DMS 273 (cell line): ENCODE data around the gene RAI14.

ENCODE experiments used
- DNase-seq: peaks from one replicate; lab custom pipeline; 2025; ENCODE audit not compliant: unreplicated experiment; lab: John Stamatoyannopoulos, UW

The RAI14 gene

DNA sequence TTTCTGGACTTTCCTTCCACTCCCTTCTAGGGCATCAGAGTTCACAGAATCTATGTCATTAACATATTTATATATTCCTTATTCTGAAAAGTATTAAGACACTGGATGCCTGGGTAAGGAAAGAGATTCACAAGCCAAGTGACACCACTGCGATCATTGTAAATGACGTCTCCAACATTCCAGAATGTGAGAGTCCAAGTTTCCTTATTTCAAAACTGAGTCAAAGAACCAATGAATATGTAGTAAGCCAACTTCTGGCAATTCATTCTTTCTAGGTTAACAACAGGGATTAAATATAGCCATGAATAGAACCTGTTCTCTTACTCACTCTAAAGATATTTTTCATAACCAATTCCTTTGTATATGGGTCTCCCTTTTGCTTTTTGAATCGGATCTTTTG lies 18.1 kb downstream of the RAI14 start:
- no peak for DNase-seq

GRCh38 chr5:34675857-34676256 lies 19.7 kb downstream of the RAI14 start:
- no peak for DNase-seq

DNA sequence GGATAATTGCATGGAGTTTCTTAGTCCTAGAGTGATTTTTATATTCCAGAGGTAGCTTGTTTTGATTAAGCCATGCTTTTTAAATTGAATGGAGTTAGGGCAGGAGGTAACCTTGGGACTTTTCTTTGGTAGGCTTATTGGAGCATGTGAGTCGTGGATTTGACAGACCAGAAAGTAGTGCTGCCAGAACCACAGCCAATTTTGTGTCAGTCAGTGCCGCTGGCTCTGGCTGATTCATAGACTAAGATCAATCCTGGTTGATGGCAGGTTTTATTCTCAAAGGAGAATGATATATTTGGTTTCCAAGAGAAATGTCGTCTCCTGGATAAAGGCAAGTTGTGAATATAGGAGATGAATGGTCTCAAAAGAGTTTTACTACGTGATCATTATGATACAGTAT lies 20.3 kb downstream of the RAI14 start:
- no peak for DNase-seq

DNA sequence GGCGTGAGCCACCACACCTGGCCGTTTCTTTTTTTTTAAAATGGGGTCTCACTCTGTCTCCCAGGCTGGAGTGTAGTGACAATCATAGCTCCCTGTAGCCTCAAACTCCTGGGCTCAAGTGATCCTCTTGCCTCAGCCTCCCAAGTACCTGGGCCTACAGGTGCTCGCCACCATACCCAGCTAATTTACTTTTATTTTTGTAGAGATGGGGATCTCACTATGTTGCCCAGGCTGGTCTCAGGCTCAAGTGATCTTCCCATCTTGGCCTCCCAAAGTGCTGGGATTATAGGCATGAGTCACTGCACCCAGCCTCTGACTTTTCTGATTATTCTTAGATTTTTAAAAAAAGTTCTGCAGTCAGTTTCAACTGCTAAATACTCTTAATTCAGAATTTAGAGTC lies 21.3 kb downstream of the RAI14 start:
- no peak for DNase-seq

GRCh38 chr5:34680896-34681295 lies 24.8 kb downstream of the RAI14 start:
- no peak for DNase-seq

DNA sequence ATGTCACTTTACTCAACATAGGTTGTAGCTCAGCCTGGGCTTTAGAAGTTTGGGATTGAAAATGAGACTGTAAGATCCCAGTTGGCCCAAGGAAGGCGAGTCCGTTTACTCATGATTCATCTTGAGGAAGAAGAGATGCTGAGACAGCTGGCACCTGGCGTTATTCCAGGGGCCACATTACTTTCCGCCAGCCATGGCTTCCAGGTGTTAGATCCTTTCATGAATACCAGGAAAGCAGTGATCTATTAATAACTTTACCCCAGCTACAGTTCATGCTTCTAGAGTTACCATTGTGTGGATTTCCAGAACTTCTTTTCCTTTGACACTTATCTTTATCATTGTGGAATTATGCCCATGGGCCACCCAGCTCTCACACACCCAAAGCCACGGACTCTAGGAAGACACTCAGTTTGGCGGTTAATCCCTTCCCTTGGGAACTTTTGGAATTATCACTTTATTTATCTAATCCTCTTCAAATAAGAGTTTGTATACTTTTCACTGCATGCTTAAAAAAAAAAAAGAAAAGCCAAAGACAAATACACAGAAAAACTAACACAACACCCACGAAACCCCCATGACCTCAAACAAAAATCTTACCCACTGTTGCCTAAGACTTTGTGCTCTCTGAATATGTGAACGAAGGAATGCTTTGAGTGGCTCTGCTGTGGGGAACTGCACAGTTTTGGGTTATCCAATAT lies 26.9 kb downstream of the RAI14 start:
- DNase-seq, result peak; percentile 62

GRCh38 chr5:34684281-34684979 lies 28.3 kb downstream of the RAI14 start:
- DNase-seq, result peak; percentile 72

DNA sequence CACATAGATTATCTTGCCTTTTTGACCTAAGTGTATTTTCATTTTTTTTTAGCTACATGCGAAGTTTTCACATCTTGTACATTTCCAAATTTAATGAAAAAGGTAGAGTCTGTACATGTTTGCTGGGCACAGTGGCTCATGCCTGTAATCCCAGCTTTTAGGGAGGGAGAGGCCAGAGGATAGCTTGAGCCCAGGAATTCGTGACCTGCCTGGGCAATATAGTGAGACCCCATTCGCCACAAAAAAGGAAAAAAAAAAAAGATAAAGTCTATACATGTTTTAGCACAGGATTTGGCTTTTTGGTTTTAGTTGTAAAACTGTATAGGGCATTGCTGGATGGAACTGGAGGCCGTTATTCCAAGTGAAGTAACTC lies 28.8 kb downstream of the RAI14 start:
- DNase-seq, result no peak

GRCh38 chr5:34685485-34686165 lies 29.5 kb downstream of the RAI14 start:
- no peak for DNase-seq

DNA sequence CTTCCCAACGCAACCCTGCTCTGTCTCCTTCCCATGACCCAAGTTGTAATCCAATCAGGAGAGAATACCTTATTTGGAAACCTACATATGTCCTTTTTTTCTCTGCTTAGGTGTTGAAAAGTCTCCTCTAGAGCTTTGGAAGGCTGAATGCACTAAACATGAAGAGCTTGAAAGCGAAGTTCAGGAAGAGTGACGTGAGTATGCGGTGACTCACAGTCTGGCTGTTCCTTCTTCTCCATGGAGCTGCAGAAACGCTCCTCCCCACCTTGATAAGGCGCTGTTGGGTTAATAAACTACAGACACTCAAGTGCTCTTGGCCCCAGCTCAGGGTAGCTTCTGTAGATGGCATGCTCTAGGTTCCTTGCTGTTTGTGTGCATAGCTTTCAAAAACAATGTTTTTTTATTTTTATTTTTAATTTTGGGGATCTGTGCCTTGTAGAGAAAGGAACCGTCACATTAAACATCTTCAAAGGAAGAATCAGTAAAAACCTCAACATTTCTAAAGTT lies 30.7 kb downstream of the RAI14 start:
- no peak for DNase-seq

GRCh38 chr5:34687269-34688011 lies 31.3 kb downstream of the RAI14 start:
- DNase-seq, result no peak

DNA sequence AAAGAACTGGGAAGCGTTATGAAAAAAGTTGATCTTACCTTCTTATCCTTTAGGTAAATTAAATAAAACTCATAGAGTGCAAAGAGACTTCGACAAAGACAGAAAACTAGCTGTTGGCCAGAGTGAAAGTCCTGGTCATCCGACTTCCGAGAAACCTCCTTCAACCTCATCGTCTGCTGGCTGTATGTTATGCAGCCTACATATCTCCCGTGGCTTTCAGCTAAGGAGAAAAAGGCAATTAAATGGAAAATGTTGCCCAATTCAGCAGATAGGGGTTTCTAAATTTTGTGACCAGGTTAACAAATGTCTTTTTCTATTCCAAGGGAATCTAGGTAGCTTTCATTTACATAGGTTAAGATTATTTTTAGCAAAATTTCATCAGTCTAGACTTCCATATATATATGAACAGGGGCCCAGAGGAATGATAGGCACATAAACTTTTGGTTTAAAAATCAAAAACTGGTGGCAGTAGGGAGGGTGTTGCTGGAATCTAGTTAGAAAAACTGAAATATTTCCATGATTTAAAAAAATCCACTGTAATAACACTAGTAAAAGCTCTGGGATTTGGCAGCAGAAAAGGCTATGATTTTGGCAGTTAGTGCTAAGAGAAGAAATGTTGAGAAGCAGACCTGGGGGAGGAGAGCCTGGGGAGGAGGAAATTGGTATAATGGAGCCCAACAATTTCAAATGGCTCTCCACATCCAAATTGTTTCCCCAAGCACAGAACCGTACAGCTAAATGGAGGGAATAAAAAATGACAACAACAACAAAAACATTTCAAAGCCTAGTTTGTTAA lies 32.1 kb downstream of the RAI14 start:
- no peak for DNase-seq

- DNase-seq, result no peak
These were observed 34.2 kb downstream of the RAI14 start for GRCh38 chr5:34690301-34690700.

GRCh38 chr5:34690898-34691297 lies 34.8 kb downstream of the RAI14 start:
- DNase-seq, result no peak

DNA sequence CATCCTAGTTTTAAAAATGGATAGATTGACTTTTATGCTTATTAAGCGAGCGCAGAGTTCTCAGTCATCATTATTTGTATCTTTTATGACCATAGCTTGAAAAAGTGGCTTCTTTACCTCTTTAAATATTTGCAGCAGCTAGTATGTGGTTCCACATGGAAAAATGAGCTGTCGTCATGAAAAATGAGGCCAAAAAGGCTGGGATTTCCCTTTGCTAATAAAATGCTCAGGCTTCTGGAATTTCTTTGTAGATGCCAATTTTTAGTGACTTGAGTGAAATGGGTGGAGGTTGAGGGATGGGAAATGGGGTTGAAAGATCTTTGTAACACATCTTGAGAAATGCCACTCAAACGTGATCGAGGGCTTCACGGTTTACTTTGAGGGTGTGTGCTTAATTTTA lies 35.2 kb downstream of the RAI14 start:
- DNase-seq, result no peak

- DNase-seq, result no peak
These were observed 36.7 kb downstream of the RAI14 start for GRCh38 chr5:34692786-34693185.

- DNase-seq, result no peak
These were observed 37.9 kb downstream of the RAI14 start for GRCh38 chr5:34694012-34694411.

GRCh38 chr5:34694685-34695084 lies 38.6 kb downstream of the RAI14 start:
- DNase-seq, result no peak

DNA sequence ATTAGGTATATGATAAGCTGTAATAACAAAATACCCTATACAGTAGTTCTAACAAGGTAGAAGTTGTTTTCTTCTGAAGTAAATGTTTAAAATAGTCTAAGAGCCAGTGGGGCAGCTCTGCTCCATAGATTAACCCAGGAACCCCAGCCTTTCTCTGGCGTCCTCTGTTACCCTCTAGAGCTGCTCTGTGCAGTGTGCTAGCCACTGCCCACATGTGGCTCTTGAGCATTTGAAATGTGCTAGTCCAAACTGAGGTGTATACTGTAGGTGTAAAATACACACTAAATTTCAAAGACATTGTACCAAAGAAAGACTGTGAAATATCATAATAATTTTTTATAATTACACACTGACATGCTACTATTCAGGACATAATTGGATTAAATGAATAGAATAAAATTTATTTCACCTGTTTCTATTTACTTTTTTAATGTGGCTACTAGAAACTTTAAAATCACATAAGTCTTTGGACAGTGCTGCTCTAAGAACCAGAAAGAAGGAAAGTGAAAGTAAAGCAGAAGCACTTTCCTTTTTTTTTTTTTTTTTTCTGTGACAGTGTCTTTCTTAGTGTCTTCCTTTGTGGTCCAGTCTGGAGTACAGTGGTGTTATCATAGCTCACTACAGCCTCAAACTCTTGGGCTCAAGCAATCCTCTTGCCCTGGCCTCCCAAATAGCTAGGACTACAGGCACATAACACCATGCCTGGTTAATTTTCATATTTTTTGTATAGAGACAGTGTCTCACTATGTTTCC lies 39.3 kb downstream of the RAI14 start:
- no peak for DNase-seq
